ENCODE measurements around the gene KNOP1. TPM values are rescaled to one million over a fixed set of nuclear protein-coding genes. Genes with fewer than 3 reads are reported as not detected.
A peak's percentile ranks its signal among the peaks of the same experiment; 100 is the strongest.
"Not testable (repeated sequence)": the region's sequence is repeated elsewhere in the genome, so short reads cannot be mapped to it uniquely, and the experiment has no call there.

The KNOP1 gene
- total RNA-seq, 2 donors from 2014 or later = 8.5 to 9.1 TPM

DNA sequence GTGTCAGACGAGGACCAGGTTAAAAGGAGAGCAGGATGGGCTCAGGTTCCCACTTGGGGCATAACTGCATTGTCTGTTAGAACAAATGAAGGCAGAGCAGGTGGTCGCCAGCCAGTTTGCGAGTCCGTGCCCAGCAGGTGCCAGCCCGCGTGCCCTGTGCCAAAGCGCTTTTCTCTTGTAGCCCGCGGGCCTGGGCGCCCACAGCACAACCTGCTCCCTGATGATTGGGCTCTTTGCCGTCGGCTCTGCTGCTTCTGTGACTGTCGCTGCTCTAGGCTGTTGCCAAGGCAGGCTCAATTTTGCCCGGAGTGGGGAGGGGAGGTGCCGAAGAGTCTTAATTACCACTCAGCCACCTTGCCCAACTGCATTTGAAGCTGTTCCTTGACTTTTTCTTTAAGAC lies 21.1 kb downstream of the KNOP1 start:
- peak in 1 of 2 donors; percentile 10 for ATAC-seq
- intact Hi-C loops (cut with DNase I) = no loop called here
- DNase-seq = no peak

DNA sequence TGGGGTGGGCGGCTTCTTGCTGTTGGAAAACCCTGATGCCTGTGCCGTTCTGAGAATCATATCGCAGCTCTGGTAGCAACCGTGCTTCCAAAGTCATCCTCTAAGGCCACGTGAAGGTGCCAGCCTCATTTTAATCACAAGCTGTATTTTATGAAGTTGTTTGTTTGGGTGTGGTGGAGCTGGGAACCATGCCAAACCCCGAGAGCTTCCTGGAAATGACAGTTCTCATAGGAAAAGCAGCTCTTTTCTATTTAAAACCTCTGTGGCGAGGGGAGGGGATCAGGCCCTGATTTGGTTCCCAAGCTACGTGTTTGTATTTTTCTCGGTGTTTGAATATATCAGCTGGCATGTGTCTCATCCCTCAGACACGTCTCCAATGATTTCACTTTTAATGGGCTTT lies 21.7 kb downstream of the KNOP1 start:
- intact Hi-C loops (cut with DNase I) = no loop called here
- peak; percentile 49 to 56 for ATAC-seq
- DNase-seq = peak; percentile 88

GRCh38 chr16:19694989-19695388 lies 23.0 kb downstream of the KNOP1 start:
- DNase-seq (no peak), ATAC-seq (no peak)
- intact Hi-C loops (cut with DNase I) = no loop called here

DNA sequence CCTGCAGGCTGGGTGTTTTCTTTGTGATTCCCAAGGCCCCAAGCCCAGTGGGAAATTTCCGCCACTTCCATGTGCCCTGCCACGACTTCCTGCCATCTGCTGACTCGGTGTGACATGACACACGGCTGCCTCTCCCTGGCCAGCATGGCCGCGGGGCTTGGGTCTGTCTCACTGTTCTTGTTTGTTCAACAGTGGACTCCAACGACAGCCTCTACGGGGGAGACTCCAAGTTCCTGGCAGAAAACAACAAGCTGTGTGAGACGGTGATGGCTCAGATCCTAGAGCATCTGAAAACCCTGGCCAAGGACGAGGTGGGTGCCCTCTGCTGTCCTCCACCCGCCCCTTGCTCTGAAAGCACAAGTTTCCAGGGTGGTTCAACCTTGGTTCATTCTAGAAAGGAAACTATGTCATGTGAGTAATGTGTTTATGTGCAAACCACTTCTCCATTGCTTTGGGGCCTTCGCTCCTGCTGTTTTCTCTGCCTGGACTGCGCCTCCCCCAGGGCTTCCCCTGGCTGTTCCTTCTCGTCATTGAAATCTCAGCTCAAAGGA lies 26.8 kb downstream of the KNOP1 start:
- ATAC-seq = peak; percentile 16 to 38
- peak; percentile 42 for DNase-seq

GRCh38 chr16:19690196-19690595 lies 27.8 kb downstream of the KNOP1 start:
- intact Hi-C loops (cut with DNase I) = no loop called here
- DNase-seq (no peak), ATAC-seq (peak; percentile 79 to 81)

More for the DNA sequence above, 26.8 kb downstream of the KNOP1 start:
- intact Hi-C loops (cut with DNase I) = no loop called here

GRCh38 chr16:19689342-19689741 lies 28.7 kb downstream of the KNOP1 start:
- DNase-seq = no peak
- intact Hi-C loops (cut with DNase I) = no loop called here

DNA sequence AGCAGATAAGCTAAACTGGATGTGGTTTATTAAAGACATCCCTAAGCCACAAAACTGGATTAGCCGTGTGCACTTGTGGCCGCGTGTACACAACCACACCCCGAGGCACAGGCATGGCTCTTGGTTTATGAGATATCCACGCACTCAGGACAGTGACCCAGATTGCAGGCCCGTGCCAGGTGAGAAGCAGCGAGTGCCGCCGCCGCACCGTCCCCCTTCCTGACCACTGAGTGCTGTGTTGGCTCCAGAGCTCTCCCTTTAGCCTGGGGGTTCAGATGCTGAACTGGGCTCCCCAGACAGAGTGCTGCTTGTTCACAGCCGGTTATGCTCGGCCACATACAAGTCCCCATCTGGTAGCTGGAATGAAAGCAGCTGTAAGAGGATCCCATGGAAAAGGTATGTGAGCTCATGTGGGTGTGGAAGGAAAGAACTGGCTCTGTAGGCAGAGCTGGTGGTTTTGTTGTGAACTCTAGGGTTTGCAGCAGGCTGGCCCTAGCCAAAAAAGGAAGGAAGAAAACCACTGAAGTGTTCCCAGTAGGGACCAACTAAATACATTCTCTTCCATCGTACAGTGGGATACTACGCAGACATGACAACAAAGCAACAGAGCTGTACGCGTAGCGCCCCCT lies 29.5 kb downstream of the KNOP1 start:
- ATAC-seq (no peak), DNase-seq (no peak)
- intact Hi-C loops (cut with DNase I) = no loop called here

More at GRCh38 chr16:19689342-19689741, 28.7 kb downstream of the KNOP1 start:
- no peak for ATAC-seq

- intact Hi-C loops (cut with DNase I) = no loop called here
- DNase-seq = no peak
Measured at GRCh38 chr16:19687279-19687678, 30.7 kb downstream of the KNOP1 start.

GRCh38 chr16:19685176-19685575 lies 32.9 kb downstream of the KNOP1 start:
- intact Hi-C loops (cut with DNase I) = no loop called here
- DNase-seq (no peak), ATAC-seq (no peak)

More at GRCh38 chr16:19687279-19687678, 30.7 kb downstream of the KNOP1 start:
- no peak for ATAC-seq

- intact Hi-C loops (cut with DNase I) = no loop called here
- no peak for ATAC-seq
- DNase-seq = no peak
Measured at GRCh38 chr16:19683453-19684236, 34.4 kb downstream of the KNOP1 start.

- intact Hi-C loops (cut with DNase I) = no loop called here
- DNase-seq = no peak
Measured at GRCh38 chr16:19681637-19682036, 36.4 kb downstream of the KNOP1 start.

DNA sequence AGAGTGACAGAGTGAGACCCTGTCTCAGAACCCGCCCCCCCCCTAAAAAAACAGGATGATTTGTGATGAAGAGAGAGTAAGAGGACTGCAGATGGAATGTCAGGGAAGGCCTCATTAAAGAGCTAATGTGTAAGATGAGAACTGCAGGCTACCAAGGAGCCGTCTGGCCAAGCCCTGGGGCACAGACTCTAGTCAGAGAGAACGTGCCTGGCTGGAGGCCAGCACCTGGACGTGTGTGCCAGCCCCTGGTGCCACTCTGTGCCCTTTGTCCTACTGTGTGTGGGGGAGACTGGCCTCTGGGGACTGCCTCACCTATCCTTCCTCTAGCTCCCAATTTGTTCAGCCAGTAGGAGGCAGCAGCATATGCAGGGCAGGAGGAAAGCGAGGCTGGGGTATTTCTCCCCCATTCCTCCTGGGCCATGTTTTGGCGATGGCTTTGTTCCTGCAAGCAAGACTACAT lies 37.1 kb downstream of the KNOP1 start:
- intact Hi-C loops (cut with DNase I) = no loop called here
- peak in 1 of 2 donors; percentile 30 for ATAC-seq
- no peak for DNase-seq

More at GRCh38 chr16:19681637-19682036, 36.4 kb downstream of the KNOP1 start:
- no peak for ATAC-seq

GRCh38 chr16:19679281-19679680 lies 38.7 kb downstream of the KNOP1 start:
- DNase-seq; intact Hi-C loops (cut with DNase I); ATAC-seq: not testable (repeated sequence)

DNA sequence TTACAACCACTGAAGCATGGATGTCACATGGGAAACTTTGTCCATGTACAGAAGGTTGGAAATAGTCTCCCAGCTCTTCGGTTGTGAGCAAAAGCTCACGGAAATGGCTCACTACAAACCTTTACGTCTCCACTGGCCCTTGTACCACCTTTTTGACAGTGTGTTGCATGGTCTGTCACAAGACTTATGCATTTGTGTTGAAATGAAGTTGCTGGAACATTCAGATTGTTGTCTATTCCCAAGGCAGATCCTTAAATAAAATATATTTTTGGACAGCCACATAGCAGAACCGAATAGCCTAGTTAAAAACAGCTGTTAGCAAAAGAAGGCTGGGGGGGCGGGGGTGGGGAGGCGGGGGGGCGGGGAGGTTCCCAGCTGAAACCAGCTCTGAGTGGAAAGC lies 39.2 kb downstream of the KNOP1 start:
- DNase-seq (no peak), ATAC-seq (no peak)
- intact Hi-C loops (cut with DNase I) = no loop called here

GRCh38 chr16:19677402-19677801 lies 40.6 kb downstream of the KNOP1 start:
- no peak for DNase-seq
- intact Hi-C loops (cut with DNase I) = no loop called here
- ATAC-seq = peak; percentile 50 to 69

GRCh38 chr16:19674485-19674884 lies 43.5 kb downstream of the KNOP1 start:
- DNase-seq (no peak), ATAC-seq (no peak)
- intact Hi-C loops (cut with DNase I) = no loop called here

DNA sequence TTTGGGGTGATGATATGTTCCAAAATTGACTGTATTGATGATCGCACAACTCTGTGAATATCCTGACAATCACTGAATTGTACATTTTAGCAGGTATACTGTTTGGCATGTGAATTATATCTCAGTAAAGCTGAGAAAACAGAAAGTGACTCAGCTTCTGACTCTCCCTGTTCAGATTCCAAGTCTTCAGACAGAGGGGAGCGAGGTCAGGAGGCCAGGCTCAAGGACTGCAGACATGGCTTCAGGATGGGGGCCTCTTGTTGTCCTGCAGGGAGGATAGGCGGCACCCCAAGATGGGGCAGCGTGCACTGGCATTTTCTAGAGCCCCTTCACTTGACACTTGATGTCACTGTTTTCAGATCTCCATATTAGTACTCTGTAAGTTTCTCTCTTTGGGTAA lies 45.6 kb downstream of the KNOP1 start:
- intact Hi-C loops (cut with DNase I) = no loop called here
- ATAC-seq = no peak
- DNase-seq = no peak

GRCh38 chr16:19666477-19666876 lies 51.5 kb downstream of the KNOP1 start:
- intact Hi-C loops (cut with DNase I) = no loop called here
- peak in 1 of 2 donors; percentile 47 for ATAC-seq
- DNase-seq = no peak

GRCh38 chr16:19665313-19665712 lies 52.7 kb downstream of the KNOP1 start:
- DNase-seq; intact Hi-C loops (cut with DNase I); ATAC-seq: not testable (repeated sequence)

GRCh38 chr16:19664166-19664565 lies 53.9 kb downstream of the KNOP1 start:
- intact Hi-C loops (cut with DNase I) = no loop called here
- no peak for ATAC-seq

More at GRCh38 chr16:19664166-19664565, 53.9 kb downstream of the KNOP1 start:
- DNase-seq = no peak
